Ascending aorta (tissue), 2 donors: ENCODE data around the gene STK24. TPM values are rescaled to one million over a fixed set of nuclear protein-coding genes. Genes with fewer than 3 reads are reported as not detected.

Experiments
- DNase-seq, 2 donors: peaks; one replicate each; pipeline ENCODE4 v3.0.0-alpha.2; 2019; ENCODE audit warnings: low spot score in 2 of 2
- H3K27ac ChIP-seq, 2 donors: fragments of 200-600 bp; sonication (generic); one replicate each; pipeline ENCODE4 v1.5.1; 2016 to 2017; ENCODE audit warnings: mild to moderate bottlenecking in 1 of 2
- H3K27me3 ChIP-seq: fragments of 200-600 bp; sonication (generic); one replicate; pipeline ENCODE4 v1.5.1; 2017
- H3K36me3 ChIP-seq, 2 donors: fragments of 200-600 bp; sonication (generic); one replicate each; pipeline ENCODE4 v1.5.1; 2016
- H3K4me1 ChIP-seq, 2 donors: fragments of 200-600 bp; sonication (generic); one replicate each; pipeline ENCODE4 v1.5.1; 2016 to 2017; ENCODE audit warnings: mild to moderate bottlenecking in 1 of 2
- H3K4me3 ChIP-seq, 2 donors: fragments of 200-600 bp; sonication (generic); one replicate each; pipeline ENCODE4 v1.5.1; 2016 to 2017; ENCODE audit warnings: mild to moderate bottlenecking in 1 of 2
- H3K9me3 ChIP-seq, 2 donors: fragments of 200-600 bp; sonication (generic); one replicate each; pipeline ENCODE4 v1.5.1; 2016
- CTCF ChIP-seq, 3 experiments: fragments of 200-600 bp in 2 of 3; fragments of 450-650 bp in 1 of 3; sonication (generic) in 2 of 3; IDR thresholded peaks; one replicate each; pipeline ENCODE4 v1.5.1; 2016 to 2019; ENCODE audit warnings: antibody characterized with exemption in 3 of 3, mild to moderate bottlenecking in 1 of 3, moderate library complexity in 1 of 3
- intact Hi-C: fragments of 100-400 bp; cut with DNase I; formaldehyde crosslinking; loops from one replicate; pipeline ENCODE4 v1.15.1; 2023
- total RNA-seq: library from RNA; depleted of rRNA; stranded (reverse); fragments of >200 nt; gene quantifications from one replicate; pipeline ENCODE4 v1.1.0, GENCODE V29; 2016

The STK24 gene
- total RNA-seq, 1 donor from 2014 or later, result 35.4 TPM

DNA sequence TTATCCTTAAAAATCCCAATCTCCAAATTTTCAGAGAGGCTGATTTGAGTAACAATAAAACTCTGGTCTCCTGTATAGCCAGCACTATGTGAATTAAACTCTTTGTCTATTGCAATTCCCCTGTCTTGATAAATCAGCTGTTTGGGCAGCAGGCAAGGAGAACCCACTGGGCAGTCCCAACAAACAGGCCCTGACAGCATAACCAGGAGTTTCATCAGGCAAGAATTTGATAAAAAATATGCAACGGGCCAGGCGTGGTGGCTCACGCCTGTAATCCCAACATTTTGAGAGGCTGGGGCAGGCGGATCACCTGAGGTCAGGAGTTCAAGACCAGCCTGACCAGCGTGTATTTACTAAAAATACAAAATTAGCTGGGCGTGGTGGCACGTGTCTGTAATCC, 42.1 kb downstream of the STK24 start:
- Histone ChIP-seq H3K9me3 (no peaks in the 10 kb centered on the region), H3K36me3 (no peaks in the 10 kb centered on the region), H3K4me3 (no peak overlapping the region), H3K27ac (no peak overlapping the region), H3K4me1 (no peaks in the 10 kb centered on the region), H3K27me3 (no peaks in the 10 kb centered on the region)
- DNase-seq, result no peak
- intact Hi-C loops, result no loop called here
- no peak for TF ChIP-seq CTCF (IDR thresholded peaks at IDR 0.05)

DNA sequence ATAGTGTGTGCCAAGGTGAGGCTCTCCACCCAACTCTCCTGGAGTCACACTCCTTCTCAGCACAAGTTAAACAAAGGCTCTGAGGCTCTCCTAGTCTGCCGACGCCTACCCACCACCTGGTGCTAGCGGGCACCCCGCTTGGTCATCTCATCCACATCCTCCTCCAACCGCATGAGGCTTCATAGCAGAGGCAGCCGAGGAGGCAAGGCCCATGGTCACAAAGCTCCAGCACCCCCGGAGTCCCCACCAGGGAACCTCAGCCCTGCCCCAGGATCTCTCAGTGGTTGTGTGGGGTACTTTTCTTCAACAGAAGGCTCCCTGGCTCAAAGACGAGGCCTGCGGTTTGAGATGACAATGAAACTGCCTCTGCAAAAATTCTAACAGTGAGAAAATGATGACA, 43.0 kb downstream of the STK24 start:
- H3K9me3 ChIP-seq, result no peaks in the 10 kb centered on the region
- no peaks in the 10 kb centered on the region for H3K4me1 ChIP-seq
- no peak overlapping the region for H3K4me3 ChIP-seq
- H3K27ac ChIP-seq, result no peak overlapping the region
- H3K27me3 ChIP-seq, result no peaks in the 10 kb centered on the region
- DNase-seq, result peak in 1 of 2 donors; percentile 43
- no peaks in the 10 kb centered on the region for H3K36me3 ChIP-seq
- no peak for TF ChIP-seq CTCF (IDR thresholded peaks at IDR 0.05)
- intact Hi-C loops, result no loop called here

- intact Hi-C loops, result no loop called here
- Histone ChIP-seq H3K4me3 (no peak overlapping the region), H3K27me3 (no peaks in the 10 kb centered on the region), H3K4me1 (no peaks in the 10 kb centered on the region), H3K36me3 (no peaks in the 10 kb centered on the region), H3K9me3 (no peaks in the 10 kb centered on the region), H3K27ac (no peak overlapping the region)
- DNase-seq, result peak in 1 of 2 donors; percentile 39
- TF ChIP-seq CTCF (IDR thresholded peaks at IDR 0.05), result no peak
These were observed 44.7 kb downstream of the STK24 start for GRCh38 chr13:98532254-98532653.

- TF ChIP-seq CTCF (IDR thresholded peaks at IDR 0.05), result no peak
- DNase-seq, result no peak
- intact Hi-C loops, result no loop called here
- Histone ChIP-seq H3K27me3 (no peaks in the 10 kb centered on the region), H3K4me3 (no peak overlapping the region), H3K36me3 (no peaks in the 10 kb centered on the region), H3K9me3 (no peaks in the 10 kb centered on the region), H3K27ac (no peak overlapping the region), H3K4me1 (no peaks in the 10 kb centered on the region)
These were observed 46.7 kb downstream of the STK24 start for GRCh38 chr13:98530217-98530616.

- H3K4me1 ChIP-seq, result no peaks in the 10 kb centered on the region
- no peak for DNase-seq
These were observed 47.7 kb downstream of the STK24 start for GRCh38 chr13:98529171-98529570.

More at GRCh38 chr13:98529171-98529570, 47.7 kb downstream of the STK24 start:
- Histone ChIP-seq H3K27ac (no peak overlapping the region), H3K27me3 (no peaks in the 10 kb centered on the region), H3K4me3 (no peak overlapping the region), H3K9me3 (no peaks in the 10 kb centered on the region), H3K36me3 (no peaks in the 10 kb centered on the region)
- intact Hi-C loops, result no loop called here
- TF ChIP-seq CTCF (IDR thresholded peaks at IDR 0.05), result no peak
